SK-N-SH treated with all-trans-retinoic acid at 6 μM for 48 hours (cell line): Measurements from ENCODE around the gene LTV1.
A peak's percentile ranks its signal among the peaks of the same experiment; 100 is the strongest.

Experiments used
- ATAC-seq: fragments of 200-7000 bp; cut with Tn5 transposase; 3 replicates; pipeline ENCODE4 v1.9.1; 2020; ENCODE audit warnings: mild to moderate bottlenecking, moderate library complexity
- ARNTL ChIP-seq: fragments of 450-650 bp; formaldehyde crosslinking; IDR thresholded peaks from 2 replicates; pipeline ENCODE4 v1.5.0; 2020; ENCODE audit warnings: low read depth, mild to moderate bottlenecking, moderate library complexity, borderline replicate concordance
- BACH2 ChIP-seq: fragments of 250-450 bp; sonication (Bioruptor Pico); IDR thresholded peaks from 2 replicates; pipeline ENCODE4 v1.9.0; 2021; ENCODE audit warnings: mild to moderate bottlenecking, borderline replicate concordance
- CREB5 ChIP-seq: fragments of 250-450 bp; sonication (Bioruptor Pico); IDR thresholded peaks from 2 replicates; pipeline ENCODE4 v1.5.1; 2020; ENCODE audit warnings: low read depth, mild to moderate bottlenecking, moderate library complexity
- CSDC2 ChIP-seq: fragments of 250-450 bp; sonication (Bioruptor Pico); IDR thresholded peaks from 2 replicates; pipeline ENCODE4 v1.5.0; 2020; ENCODE audit warnings: mild to moderate bottlenecking, moderate library complexity
- CSRNP3 ChIP-seq: fragments of 250-450 bp; sonication (Bioruptor Pico); IDR thresholded peaks from 2 replicates; pipeline ENCODE4 v1.5.1; 2021; ENCODE audit warnings: mild to moderate bottlenecking, moderate library complexity
- ESRRG ChIP-seq: fragments of 250-450 bp; sonication (Bioruptor Pico); IDR thresholded peaks from 2 replicates; pipeline ENCODE4 v1.6.1; 2021; ENCODE audit warnings: mild to moderate bottlenecking
- GLIS3 ChIP-seq: fragments of 250-450 bp; sonication (Bioruptor Pico); IDR thresholded peaks from 2 replicates; pipeline ENCODE4 v1.5.0; 2020; ENCODE audit warnings: mild to moderate bottlenecking, moderate library complexity
- ISL1 ChIP-seq: fragments of 250-450 bp; sonication (Bioruptor Pico); IDR thresholded peaks from 2 replicates; pipeline ENCODE4 v2.1.2; 2022; ENCODE audit warnings: mild to moderate bottlenecking, moderate library complexity
- OSR1 ChIP-seq: fragments of 250-450 bp; sonication (Bioruptor Pico); IDR thresholded peaks from 2 replicates; pipeline ENCODE4 v1.8.0; 2022; ENCODE audit warnings: moderate library complexity, mild to moderate bottlenecking, inconsistent platforms
- PATZ1 ChIP-seq: fragments of 250-450 bp; sonication (Bioruptor Pico); IDR thresholded peaks from 2 replicates; pipeline ENCODE4 v1.8.0; 2020; ENCODE audit warnings: mild to moderate bottlenecking, moderate library complexity, borderline replicate concordance
- POU6F1 ChIP-seq: fragments of 250-450 bp; sonication (Bioruptor Pico); IDR thresholded peaks from 2 replicates; pipeline ENCODE4 v1.8.0; 2021; ENCODE audit warnings: low read depth, mild to moderate bottlenecking, moderate library complexity, borderline replicate concordance
- PPARA ChIP-seq: fragments of 250-450 bp; sonication (Bioruptor Pico); IDR thresholded peaks from 2 replicates; pipeline ENCODE4 v1.5.0; 2020; ENCODE audit warnings: mild to moderate bottlenecking, borderline replicate concordance
- RARB ChIP-seq: fragments of 250-450 bp; sonication (Bioruptor Pico); IDR thresholded peaks from 2 replicates; pipeline ENCODE4 v1.8.0; 2021; ENCODE audit warnings: mild to moderate bottlenecking, moderate library complexity
- SNAI2 ChIP-seq: fragments of 250-450 bp; sonication (Bioruptor Pico); IDR thresholded peaks from 2 replicates; pipeline ENCODE4 v1.5.0; 2020; ENCODE audit warnings: mild to moderate bottlenecking, moderate library complexity
- TCF4 ChIP-seq: fragments of 250-450 bp; sonication (Bioruptor Pico); IDR thresholded peaks from 2 replicates; pipeline ENCODE4 v1.8.0; 2021; ENCODE audit warnings: mild to moderate bottlenecking, moderate library complexity, borderline replicate concordance
- TOX ChIP-seq: fragments of 250-450 bp; sonication (Bioruptor Pico); IDR thresholded peaks from 2 replicates; pipeline ENCODE4 v1.8.0; 2021; ENCODE audit warnings: mild to moderate bottlenecking, moderate library complexity, borderline replicate concordance
- TSHZ2 ChIP-seq: fragments of 250-450 bp; sonication (Bioruptor Pico); IDR thresholded peaks from 2 replicates; pipeline ENCODE4 v1.5.0; 2020; ENCODE audit warnings: mild to moderate bottlenecking, moderate library complexity
- ZC3H10 ChIP-seq: fragments of 250-450 bp; sonication (Bioruptor Pico); IDR thresholded peaks from 2 replicates; pipeline ENCODE4 v1.5.1; 2021; ENCODE audit warnings: mild to moderate bottlenecking, moderate library complexity
- ZFP3 ChIP-seq: fragments of 250-450 bp; sonication (Bioruptor Pico); IDR thresholded peaks from 2 replicates; pipeline ENCODE4 v1.5.0; 2020; ENCODE audit warnings: mild to moderate bottlenecking, moderate library complexity
- ZFP30 ChIP-seq: fragments of 450-650 bp; formaldehyde crosslinking; IDR thresholded peaks from 2 replicates; pipeline ENCODE4 v1.5.0; 2022; ENCODE audit warnings: mild to moderate bottlenecking, moderate library complexity
- ZNF565 ChIP-seq: fragments of 450-650 bp; formaldehyde crosslinking; conservative IDR thresholded peaks from 2 replicates; pipeline ENCODE4 v1.5.0; 2020; ENCODE audit warnings: low read depth, mild to moderate bottlenecking, moderate library complexity
- ZNF8 ChIP-seq: fragments of 450-650 bp; formaldehyde crosslinking; IDR thresholded peaks from 2 replicates; pipeline ENCODE4 v1.5.0; 2020; ENCODE audit warnings: mild to moderate bottlenecking, moderate library complexity

The LTV1 gene

GRCh38 chr6:143821359-143821758 lies 21.8 kb upstream of the LTV1 start:
- ATAC-seq, result no peak

GRCh38 chr6:143822584-143823024 lies 20.5 kb upstream of the LTV1 start:
- TF ChIP-seq OSR1 (CRISPR knock-in tag) (no peak), GLIS3 (CRISPR knock-in tag) (no peak), TCF4 (CRISPR knock-in tag) (no peak), TSHZ2 (no peak), RARB (CRISPR knock-in tag) (no peak), CSDC2 (CRISPR knock-in tag) (no peak), ESRRG (CRISPR knock-in tag) (no peak), CSRNP3 (no peak), ISL1 (CRISPR knock-in tag) (no peak), BACH2 (CRISPR knock-in tag) (no peak), ZNF565 (CRISPR knock-in tag) (no peak), PPARA (CRISPR knock-in tag) (no peak), ZFP3 (CRISPR knock-in tag) (no peak), SNAI2 (CRISPR knock-in tag) (no peak), ARNTL (CRISPR knock-in tag) (no peak), CREB5 (no peak), TOX (CRISPR knock-in tag) (no peak), ZFP30 (no peak), ZNF8 (CRISPR knock-in tag) (no peak)
- peak; percentile 69 for ATAC-seq

More at GRCh38 chr6:143821359-143821758, 21.8 kb upstream of the LTV1 start:
- TF ChIP-seq ZNF565 (CRISPR knock-in tag), result no peak
- no peak for TF ChIP-seq RARB (CRISPR knock-in tag)
- no peak for TF ChIP-seq TCF4 (CRISPR knock-in tag)
- no peak for TF ChIP-seq ESRRG (CRISPR knock-in tag)
- TF ChIP-seq BACH2 (CRISPR knock-in tag), result no peak
- no peak for TF ChIP-seq ARNTL (CRISPR knock-in tag)
- TF ChIP-seq, all 23 proteins: peak for 0

GRCh38 chr6:143823548-143823947 lies 19.6 kb upstream of the LTV1 start:
- TF ChIP-seq PPARA (CRISPR knock-in tag) (no peak), BACH2 (CRISPR knock-in tag) (no peak), ZFP3 (CRISPR knock-in tag) (no peak), PATZ1 (no peak), TCF4 (CRISPR knock-in tag) (no peak), POU6F1 (CRISPR knock-in tag) (no peak), ZC3H10 (CRISPR knock-in tag) (no peak), TSHZ2 (no peak), ARNTL (CRISPR knock-in tag) (no peak), TOX (CRISPR knock-in tag) (no peak), RARB (CRISPR knock-in tag) (no peak)
- TF ChIP-seq, all 23 proteins: peak for 0
- no peak for ATAC-seq
